GM19023 (cell line): ENCODE results near the gene C15orf39.
"Not testable (repeated sequence)": the region's sequence is repeated elsewhere in the genome, so short reads cannot be mapped to it uniquely, and the experiment has no call there.

Source experiments
- ATAC-seq: cut with Tn5 transposase; IDR thresholded peaks from one replicate; pipeline ENCODE4 v1.9.1; 2021; ENCODE audit warnings: mild to moderate bottlenecking, moderate library complexity; ENCODE audit not compliant: unreplicated experiment

C15orf39 gene

GRCh38 chr15:75209289-75209676 is 7.6 kb downstream of the C15orf39 start:
- no peak for ATAC-seq

GRCh38 chr15:75210811-75211230 is 9.1 kb downstream of the C15orf39 start:
- no peak for ATAC-seq

GRCh38 chr15:75211436-75212199 is 9.9 kb downstream of the C15orf39 start:
- no peak for ATAC-seq

GRCh38 chr15:75212200-75212858 is 10.6 kb downstream of the C15orf39 start:
- ATAC-seq: no peak

- no peak for ATAC-seq
Measured at GRCh38 chr15:75213212-75213767, 11.6 kb downstream of the C15orf39 start.

GRCh38 chr15:75213768-75214221 is 12.1 kb downstream of the C15orf39 start:
- ATAC-seq: no peak

GRCh38 chr15:75214293-75215096 is 12.8 kb downstream of the C15orf39 start:
- ATAC-seq: no peak

- no peak for ATAC-seq
Measured at GRCh38 chr15:75215107-75216004, 13.7 kb downstream of the C15orf39 start.

GRCh38 chr15:75217012-75217411 is 15.3 kb downstream of the C15orf39 start:
- no peak for ATAC-seq

GRCh38 chr15:75217574-75217973 is 15.9 kb downstream of the C15orf39 start:
- not testable (repeated sequence) for ATAC-seq

- ATAC-seq: not testable (repeated sequence)
Measured at GRCh38 chr15:75219507-75219929, 17.8 kb downstream of the C15orf39 start.

GRCh38 chr15:75223688-75224087 is 22.0 kb downstream of the C15orf39 start:
- ATAC-seq: no peak

GRCh38 chr15:75224281-75224680 is 22.6 kb downstream of the C15orf39 start:
- ATAC-seq: no peak

- not testable (repeated sequence) for ATAC-seq
Measured at GRCh38 chr15:75225102-75225836, 23.6 kb downstream of the C15orf39 start.

- no peak for ATAC-seq
Measured at GRCh38 chr15:75225951-75226732, 24.5 kb downstream of the C15orf39 start.

GRCh38 chr15:75227112-75227511 is 25.4 kb downstream of the C15orf39 start:
- ATAC-seq: not testable (repeated sequence)

- ATAC-seq: no peak
Measured at GRCh38 chr15:75227663-75228280, 26.1 kb downstream of the C15orf39 start.

GRCh38 chr15:75228787-75229186 is 27.1 kb downstream of the C15orf39 start:
- ATAC-seq: no peak
